Mammary epithelial cell (primary cell): ENCODE measurements around the gene EXOC4.

ENCODE experiments used
- EZH2 ChIP-seq: IDR thresholded peaks from 2 replicates; pipeline ENCODE4 v1.6.1; 2012; ENCODE audit warnings: low read length, inconsistent platforms, borderline replicate concordance
- TF ChIP-seq, protein P1 (sequence below), 2 donors: IDR thresholded peaks in 1 of 2; conservative IDR thresholded peaks in 1 of 2; 2 replicates each; pipeline ENCODE4 v1.5.1; 2011 to 2012; ENCODE audit warnings: inconsistent platforms in 2 of 2, low read length in 2 of 2, mild to moderate bottlenecking in 2 of 2, control low read depth in 1 of 2, low read depth in 1 of 2; ENCODE audit not compliant: insufficient read depth in 1 of 2; ENCODE audit errors: extremely low read depth in 1 of 2

DNA sequence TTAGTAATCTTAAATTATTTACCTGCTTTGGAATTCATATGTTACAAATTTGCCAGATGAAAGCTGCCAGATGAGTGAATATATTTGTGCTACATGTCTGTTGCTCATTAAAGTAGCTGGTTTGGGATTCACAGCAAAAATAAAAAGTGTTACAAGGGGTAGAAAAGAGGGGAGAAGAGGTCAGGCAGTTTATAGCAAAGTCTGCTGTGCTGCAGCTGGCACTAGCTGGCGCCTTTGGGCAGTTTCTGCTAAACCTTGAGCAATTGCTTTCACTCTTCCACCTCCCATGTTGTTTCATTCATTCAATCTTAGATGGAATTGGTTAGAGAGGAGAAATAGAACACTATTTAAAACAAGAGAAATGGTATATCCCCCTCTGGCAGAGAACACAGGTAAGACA, 470.2 kb downstream of the EXOC4 start:
- TF ChIP-seq, protein P1, sequence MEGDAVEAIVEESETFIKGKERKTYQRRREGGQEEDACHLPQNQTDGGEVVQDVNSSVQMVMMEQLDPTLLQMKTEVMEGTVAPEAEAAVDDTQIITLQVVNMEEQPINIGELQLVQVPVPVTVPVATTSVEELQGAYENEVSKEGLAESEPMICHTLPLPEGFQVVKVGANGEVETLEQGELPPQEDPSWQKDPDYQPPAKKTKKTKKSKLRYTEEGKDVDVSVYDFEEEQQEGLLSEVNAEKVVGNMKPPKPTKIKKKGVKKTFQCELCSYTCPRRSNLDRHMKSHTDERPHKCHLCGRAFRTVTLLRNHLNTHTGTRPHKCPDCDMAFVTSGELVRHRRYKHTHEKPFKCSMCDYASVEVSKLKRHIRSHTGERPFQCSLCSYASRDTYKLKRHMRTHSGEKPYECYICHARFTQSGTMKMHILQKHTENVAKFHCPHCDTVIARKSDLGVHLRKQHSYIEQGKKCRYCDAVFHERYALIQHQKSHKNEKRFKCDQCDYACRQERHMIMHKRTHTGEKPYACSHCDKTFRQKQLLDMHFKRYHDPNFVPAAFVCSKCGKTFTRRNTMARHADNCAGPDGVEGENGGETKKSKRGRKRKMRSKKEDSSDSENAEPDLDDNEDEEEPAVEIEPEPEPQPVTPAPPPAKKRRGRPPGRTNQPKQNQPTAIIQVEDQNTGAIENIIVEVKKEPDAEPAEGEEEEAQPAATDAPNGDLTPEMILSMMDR (conservative IDR thresholded peaks at IDR 0.05 in 1 of 2, IDR thresholded peaks at IDR 0.05 in 1 of 2; ENCODE audit: extremely low read depth in 1 of 2, insufficient read depth in 1 of 2, low read depth in 1 of 2, low read length in 2 of 2) = no peak
- TF ChIP-seq EZH2 = no peak
